Activated CD4-positive, alpha-beta T cell treated with anti-CD3 and anti-CD28 coated beads, Interleukin-2, amount 50 U/mL, for 24 hours (primary cell): Measurements from ENCODE around the gene MPV17.
"Not testable (repeated sequence)": the region's sequence is repeated elsewhere in the genome, so short reads cannot be mapped to it uniquely, and the experiment has no call there.

Source experiments
- DNase-seq, 2 donors: peaks; one replicate each; pipeline ENCODE4 v3.0.0-alpha.2; 2020; ENCODE audit warnings: low read depth in 1 of 2, low spot score in 1 of 2

The MPV17 gene

DNA sequence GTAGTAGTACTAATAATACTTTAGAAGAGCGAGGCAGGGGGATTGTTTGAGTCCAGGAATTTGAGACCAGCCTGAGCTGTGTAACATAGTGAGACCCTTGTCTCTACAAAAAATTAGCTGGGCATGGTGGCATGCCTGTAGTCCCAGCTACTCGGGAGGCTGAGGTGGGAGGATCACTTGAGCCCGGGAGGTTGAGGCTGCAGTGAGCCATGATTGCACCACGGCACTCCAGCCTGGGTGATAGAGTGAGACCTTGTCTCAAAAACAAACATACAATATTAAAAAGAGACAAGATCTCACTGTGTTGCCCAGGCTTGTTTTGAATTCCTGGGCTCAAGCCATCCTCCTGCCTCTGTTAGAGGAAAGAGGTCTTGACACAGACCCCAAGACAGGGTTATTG is 22.3 kb downstream of the MPV17 start:
- not testable (repeated sequence) for DNase-seq

DNA sequence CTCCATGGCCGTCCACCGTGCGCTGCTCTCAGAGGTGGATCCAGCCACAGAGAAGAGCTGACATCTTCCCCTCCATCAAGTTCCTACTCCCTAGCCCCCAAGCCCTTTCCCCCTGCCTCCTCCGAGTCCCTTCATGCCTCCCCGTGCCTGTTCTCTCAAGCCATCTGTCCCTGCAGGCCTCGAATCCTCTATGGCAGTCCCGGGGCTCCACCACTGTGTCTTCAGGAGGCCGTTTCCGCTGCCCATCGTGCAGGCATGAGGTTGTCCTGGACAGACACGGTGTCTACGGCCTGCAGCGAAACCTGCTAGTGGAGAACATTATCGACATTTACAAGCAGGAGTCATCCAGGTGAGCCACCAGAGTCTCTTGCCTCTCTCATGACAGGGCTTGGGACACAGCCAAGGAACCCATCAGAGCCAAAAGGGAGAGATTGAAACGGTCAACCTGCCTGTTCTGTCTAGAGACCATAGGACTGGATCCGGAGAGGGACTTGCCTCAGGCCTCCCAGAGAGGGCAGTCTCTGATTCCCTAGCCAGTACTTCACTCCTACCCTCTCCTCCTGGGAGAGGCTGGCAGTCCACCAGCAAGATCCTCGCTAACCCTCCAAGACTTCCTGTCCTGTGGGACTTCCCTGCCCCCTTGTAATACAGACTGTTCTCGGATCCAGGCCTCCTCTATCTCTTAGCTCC is 24.4 kb downstream of the MPV17 start:
- no peak for DNase-seq

DNA sequence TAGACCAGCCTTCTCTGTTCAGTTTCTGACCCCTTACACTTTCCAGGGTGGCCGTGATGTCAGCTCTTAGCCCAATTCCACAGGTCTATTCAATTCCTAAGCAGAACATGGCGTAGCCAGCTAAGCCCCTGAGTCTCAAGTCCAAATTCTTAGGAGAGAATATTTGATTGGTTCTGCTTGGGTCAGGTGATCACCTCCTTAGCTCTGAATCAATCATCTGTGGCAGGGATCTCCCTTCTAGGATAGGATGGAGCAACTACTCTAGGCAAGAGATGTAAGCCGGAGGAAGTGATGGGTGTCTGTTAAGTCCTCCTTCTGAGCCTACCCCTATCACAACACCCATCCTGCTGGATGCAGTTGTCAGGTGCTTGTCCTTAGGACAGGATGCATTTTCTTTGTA is 25.7 kb downstream of the MPV17 start:
- no peak for DNase-seq

DNA sequence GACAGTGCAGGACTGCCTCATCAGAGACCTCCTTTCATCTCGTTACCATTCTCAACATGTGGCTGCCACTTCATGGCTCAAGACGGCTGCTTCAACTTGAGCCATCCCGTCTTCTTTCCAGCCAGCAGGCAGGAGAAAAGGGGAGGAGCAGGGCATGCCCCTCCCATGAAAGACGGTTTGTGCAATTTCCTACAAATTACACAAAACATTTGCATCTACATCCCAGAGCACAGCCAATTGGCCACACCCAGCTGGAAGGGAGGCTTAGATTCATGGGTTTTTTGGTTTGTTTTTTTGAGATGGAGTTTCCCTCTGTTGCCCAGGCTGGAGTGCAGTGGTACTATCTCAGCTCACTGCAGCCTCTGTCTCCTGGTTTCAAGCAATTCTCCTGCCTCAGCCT is 26.4 kb downstream of the MPV17 start:
- no peak for DNase-seq

DNA sequence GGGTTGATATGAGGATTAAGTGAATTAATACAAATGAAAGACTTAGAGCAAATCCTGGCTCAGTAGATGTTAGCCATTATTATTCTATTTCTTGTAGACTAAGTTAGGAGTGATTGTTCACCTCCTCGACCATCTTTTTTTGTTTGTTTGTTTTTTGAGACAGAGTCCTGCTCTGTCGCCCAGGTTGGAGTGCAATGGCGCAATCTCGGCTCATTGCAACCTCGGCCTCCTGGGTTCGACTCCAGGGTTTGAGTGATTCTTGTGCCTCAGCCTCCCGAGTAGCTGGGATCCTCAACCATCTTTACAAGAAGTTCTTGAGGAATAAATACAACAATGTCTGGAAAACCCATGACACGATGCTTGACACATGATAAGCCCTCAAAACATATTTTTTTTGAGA is 28.0 kb downstream of the MPV17 start:
- no peak for DNase-seq

DNA sequence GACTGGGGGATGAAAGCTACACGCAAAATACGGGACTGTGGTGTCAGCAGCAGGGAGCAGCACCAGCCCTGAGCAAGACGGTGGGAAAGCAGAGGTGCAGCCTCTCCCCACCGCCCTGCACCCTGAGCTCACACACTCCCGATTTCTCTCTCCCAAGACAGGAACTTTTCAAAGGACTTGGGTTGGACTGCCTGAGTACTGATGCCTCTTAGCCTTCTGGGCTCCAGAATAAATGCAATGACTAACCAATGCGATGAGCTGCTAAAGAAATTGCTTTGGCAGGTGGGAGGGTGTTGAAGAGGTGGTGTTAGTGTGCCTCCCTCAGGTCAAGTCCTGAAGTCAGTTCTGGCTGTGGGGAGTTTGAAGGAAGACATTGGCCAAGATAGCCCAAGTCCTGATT is 31.0 kb downstream of the MPV17 start:
- no peak for DNase-seq

DNA sequence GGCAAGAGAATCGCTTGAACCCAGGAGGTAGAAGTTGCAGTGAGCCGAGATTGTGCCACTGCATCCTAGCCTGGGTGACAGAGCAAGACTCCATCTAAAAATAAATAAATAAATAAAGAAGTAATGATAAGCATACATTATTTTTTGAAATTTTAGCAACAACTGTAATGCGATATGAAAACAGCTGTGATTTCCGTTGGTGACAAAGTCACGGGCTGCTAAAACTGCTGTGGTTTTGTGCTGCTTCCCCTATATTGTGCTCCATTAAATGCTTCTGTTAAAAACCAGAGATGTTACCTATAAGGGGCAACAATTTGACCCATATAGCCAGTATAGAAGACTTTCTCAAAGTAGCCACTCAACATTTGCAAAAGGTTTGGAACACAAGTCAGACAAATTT is 32.3 kb downstream of the MPV17 start:
- DNase-seq = no peak

DNA sequence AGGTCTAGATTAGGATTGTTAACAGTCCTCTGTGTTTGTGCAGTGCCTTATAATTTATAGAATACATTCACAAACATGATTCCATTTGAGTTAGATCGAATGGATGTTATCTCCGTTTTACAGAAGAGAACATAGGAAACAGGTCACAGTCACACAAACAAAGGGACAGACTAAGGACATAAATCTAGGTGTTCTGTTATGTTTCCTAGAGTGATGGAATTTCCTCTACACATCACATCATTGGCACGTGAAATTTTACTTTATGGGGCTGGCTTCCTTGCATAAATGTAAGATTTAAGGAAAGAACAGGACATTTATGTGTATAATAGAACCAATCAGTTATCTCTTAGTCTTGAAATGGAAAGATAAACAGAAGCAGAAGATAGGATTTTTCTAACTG is 34.3 kb downstream of the MPV17 start:
- DNase-seq = no peak

DNA sequence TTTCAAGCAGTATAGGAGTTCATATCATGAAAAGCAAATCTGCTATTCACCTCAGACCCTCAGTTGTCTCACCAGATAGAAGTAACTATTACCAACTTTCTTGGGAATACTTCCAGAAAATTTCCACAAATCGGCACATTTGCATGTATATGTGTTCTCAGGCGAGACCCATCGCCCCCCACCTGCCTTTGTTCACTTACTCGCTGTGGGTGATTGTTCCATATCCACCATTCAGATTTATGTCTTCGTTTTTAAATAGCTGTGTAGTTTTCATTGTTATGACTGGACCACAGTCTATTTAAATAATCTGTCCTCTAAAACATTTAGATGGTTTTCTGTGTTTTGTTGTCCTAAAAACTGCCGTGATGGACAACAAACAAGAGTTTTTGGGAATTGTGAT is 37.4 kb downstream of the MPV17 start:
- no peak for DNase-seq

DNA sequence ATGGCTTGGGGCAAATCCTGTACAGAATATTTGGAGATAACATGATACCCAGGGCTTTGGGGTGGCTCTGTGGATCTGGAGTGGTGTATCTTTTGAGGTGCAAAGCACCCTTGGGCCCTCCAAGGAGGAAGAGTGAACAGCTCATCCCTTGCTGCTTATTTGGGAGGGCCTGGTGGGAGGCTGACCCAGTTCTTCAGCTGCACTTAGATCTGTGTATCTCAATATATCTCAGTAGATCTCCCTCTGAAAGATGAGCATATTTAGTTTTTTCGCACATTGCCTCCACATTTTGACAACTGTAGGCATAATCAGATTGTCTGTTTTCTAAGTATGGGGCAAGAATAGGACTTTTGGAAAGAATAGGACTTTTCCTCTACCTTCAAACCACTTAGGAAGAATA is 37.9 kb downstream of the MPV17 start:
- no peak for DNase-seq

DNA sequence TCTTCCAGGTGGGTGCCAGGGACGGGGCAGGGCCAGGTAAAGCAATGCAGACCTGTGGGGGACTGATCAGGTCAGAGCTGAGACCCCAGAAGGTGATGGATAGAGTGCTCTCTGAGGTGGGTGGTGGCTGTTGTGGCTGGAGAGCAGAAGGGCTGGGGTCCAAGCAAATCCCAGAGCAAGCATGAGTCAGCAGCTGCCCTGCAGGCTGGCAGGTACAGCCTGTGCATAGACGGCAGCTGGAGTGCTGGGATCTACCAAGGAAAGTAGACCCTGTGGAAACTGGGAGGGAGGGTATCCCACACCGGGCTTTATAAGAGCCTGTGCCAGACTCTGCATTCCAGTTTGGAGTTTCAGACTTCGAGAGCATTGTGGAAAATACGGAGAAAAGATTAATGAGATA is 40.0 kb downstream of the MPV17 start:
- DNase-seq = no peak

DNA sequence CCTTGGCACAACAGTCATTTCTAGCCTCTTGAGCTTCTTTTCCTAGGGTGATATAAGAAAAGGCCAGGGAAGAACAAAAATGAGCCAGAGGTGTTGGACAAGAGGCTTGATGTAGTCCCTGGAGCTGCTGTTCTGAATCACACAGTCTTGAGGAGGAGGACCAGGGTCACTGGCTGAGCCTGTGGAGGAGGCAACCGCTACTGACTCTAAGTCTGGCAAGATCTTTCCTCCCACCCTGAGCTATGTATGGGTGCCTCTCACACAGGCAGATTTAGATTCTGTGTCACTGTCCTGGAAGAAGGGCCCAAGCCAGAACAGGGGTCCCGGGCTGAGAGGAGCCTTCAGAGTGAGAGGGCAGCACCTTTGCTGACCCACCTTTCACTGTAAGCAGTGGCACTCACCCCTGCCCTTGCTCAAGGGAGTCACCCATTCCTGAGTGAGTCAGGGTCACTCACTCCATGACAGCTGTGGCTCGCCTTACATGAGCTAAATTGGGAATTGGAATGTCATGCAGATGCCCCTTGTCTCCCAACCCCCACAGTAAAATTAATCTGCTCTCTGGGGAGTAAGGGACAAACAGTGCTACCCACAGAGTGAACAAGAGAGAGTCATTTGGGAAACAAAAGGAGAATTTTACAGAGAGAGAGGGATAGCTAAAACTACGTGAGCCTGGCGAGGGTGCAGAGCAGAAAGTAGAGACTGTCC is 40.9 kb downstream of the MPV17 start, which contains the start of gene TRIM54:
TSS of gene TRIM54 (plus strand) at position 575 of the 705 bp plus-strand sequence. CDS start 303 bp downstream, outside the sequence.
- DNase-seq = no peak

DNA sequence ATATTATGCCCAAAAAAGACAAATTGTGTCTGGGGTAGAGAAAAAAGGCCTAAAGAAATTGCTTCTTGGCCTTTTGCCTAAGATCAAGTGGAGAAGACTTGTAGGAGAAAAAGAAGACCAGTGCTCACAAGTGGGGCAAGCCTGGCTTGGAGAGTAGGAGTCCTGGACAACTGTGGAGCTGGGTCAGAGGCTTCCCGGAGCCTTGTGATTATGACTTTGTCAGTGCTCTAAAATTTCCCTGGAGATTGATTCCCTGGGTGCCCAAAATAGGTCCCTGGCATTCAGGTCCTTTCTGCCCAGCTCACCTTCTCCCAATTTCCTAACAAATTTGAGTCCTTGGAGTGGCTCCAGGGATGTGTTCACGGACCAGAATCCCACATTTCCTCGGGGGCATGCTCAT is 41.5 kb downstream of the MPV17 start:
- DNase-seq = no peak

DNA sequence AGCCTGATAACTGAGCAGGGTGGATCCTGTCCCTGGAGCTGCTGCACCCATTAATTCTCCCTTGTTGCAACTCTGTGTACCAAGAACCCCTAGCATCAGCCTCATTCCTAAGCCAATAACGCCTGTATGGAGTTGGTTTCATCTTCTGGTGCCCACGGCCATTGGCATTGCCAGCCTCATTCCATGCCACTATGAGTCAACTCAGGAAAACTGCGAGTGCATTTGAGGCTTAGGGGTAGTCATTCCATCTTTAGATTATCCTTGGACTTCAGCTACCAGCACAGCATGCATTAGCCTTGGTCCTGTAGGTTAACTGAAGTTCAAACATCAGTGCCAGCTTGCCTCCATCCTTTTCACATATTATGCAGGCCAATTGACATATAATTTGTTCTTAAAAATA is 42.1 kb downstream of the MPV17 start:
- no peak for DNase-seq

DNA sequence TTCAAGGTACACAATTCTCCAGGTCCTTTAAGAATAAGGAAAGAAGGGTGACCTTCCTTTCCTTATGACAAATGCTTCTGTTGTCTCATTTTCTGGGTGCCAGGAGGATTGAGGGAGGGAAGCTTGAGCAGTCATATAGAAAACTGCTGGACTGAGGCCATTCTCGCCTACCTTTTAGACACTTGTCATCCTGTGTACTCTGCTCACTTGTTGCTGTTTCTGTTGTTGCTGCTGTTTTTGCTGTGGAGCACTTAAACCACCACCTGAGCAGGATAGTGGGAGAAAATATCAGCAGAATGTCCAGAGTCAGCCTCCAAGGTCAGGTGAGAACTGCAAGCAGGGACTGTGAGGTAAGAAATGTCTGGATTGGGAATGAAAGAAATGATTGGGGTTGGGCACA is 44.9 kb downstream of the MPV17 start:
- DNase-seq = no peak

DNA sequence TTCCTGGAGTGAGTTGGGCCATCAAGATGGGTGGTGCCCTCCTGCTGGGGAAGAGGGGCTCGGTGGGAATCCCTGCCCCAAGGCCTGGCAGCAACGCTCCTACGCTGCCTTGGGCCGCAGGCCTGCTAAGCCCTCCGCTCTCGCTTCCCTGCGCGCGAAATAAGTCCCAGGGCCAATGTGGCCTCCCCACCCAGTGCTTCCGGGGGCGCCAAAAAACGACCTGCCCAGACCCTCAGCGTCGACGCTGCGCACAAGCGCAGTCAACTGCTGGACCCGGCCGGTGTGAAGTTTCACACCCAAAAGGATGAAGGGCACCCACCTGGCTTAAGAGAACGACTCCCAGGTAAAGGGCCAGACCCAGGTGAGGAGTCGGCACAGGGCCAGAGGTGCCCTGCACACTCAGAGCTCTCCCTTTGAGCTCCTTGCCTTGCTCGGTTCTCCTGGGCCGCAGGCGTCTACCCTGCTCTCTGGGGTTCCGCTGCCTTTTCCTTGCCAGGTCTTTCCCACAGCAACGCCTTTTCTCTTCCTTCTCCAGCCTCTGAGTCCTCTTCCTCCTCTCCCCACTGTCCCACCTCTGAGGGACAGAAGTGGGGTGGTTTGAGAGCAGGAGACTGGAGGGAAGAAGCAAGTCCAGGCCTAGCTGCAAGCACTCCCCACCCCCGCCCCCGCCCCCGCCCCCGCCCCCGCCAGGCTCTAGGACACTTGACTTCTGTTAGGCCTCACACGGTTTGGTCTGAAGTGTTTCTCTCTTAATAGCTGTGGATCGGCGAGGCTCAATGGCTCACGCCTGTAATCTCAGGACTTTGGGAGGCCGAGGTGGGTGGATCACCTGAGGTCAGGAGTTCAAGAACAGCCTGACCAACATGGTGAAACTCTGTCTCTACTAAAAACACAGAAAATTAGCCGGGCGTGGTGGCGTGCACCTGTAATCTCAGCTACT is 47.4 kb downstream of the MPV17 start, which contains the start of gene DNAJC5G:
TSS of gene DNAJC5G (plus strand) at position 223 of the 940 bp plus-strand sequence. CDS start 1,296 bp downstream, outside the sequence.
- no peak for DNase-seq

DNA sequence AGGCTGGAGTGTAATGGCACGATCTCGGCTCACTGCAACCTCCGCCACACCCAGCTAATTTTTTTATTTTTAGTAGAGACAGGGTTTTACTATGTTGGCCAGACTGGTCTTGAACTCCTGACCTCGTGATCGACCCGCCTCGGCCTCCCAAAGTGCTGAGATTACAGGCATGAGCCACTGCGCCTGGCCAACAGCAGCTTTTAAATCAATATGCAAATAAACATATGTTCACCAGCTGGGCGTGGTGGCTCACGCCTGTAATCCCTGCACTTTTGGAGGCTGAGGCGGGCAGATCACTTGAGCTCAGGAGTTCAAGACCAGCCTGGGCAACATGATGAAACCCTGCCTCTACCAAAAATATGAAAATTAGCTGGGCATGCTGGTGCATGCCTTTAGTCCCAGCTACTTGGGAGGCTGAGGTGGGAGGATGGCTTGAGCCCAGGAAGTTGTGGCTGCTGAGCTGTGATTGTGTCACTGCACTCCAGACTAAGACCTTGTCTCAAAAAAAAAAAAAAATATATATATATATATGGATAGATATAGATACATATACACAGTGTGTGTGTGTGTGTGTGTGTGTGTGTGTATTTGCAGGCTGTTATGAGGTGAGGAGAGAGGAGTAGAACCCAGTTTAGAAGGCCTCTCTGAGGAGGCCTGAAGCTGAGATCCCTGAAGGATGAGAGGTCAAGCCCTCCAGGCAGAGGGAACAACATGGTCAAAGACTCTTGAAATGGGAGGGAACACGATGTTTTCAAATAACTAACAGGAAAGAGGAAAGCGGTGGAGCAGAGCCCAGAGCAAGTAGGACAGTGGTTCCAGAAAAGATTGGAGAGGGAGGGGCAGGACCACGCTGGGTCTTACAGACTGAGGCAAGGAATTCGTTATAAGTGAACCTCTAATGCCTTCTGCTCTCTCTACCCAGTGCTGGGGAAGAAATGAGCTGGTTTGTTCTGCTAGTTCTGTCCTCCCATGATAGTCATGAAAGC is 50.1 kb downstream of the MPV17 start:
- DNase-seq = not testable (repeated sequence)

DNA sequence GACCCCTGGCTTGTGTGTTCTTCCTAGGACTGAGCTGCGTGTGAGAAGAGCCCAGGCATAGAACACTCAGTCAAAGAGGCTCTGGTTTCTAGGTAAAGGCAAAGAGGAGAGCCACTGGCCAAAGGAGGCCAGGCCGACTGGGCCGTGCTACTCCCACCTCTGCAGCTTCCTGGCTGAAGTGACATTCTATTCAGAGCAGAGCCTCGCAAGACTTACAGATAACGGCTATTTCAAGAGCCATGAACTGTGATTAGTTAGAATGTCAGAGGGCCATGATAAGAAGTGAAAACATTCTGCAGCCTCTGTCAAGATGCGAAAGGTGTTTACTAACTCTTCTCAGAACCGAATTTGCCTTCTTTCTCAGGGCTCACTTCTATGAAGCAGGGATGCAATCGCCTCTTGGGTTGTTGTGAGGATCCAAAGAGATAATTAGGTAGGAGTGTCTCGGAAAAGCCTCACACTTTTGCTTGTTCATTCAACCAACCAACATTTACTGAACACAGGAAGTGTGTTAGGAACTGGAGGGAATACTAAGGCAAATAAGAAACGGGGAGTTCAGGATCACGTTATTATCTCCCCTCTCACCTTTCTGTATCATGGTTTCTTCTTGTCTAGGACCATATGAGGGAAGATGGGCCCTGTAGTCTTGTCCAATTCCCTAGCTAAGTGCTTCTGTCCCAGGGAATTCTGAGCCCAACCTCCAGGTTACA is 51.1 kb downstream of the MPV17 start:
- DNase-seq = no peak

DNA sequence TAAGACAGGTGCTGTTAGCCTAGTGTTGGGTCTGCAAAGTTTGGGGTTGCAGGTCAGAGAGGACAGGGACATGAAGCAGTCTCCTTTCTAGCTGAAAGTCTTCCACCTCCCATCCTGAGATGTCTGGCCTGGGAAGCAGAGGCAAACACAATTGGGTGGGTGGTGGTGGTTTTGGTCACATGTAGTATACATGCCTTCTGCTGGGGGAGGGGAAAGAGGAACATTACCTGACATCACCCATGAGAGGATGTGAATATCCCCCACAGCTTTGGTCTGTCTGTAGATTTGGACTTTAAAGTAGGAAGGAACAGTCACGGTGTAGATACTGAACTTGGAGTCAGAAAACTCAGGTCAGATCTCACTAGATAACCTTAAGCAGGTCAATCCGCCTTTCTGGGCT is 52.2 kb downstream of the MPV17 start:
- no peak for DNase-seq

DNA sequence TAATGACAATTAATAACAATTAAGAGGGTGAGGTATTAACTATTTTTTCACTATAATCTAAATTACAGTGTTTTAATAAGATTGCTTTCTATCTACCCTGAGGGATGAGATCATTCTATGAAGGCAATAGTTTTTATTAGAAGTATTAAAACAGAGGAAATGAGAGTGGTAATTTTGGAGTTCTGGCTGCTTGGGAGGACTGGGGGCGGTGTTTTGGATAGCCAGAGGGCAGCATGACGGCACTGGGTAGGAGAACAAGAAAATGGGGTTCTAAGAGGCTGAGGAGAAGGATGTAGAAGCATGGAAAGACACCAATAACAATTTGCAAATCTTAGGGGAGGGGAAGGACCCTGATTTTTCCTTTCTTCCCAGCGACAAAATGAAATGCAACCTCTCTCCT is 52.8 kb downstream of the MPV17 start:
- no peak for DNase-seq
